T-helper 1 cell treated with Interleukin-12 subunit alpha and Interleukin-12 subunit beta and Interleukin-4 antibody, amounts not matched to agents 30 μg/mL and 1 μg/mL, for 36 hours (primary cell): ENCODE data around the gene CNFN.

Source experiments
- H3K27ac Mint-ChIP-seq: one replicate; pipeline ENCODE4 v1.8.0; 2021; ENCODE audit warnings: mild to moderate bottlenecking, mixed read lengths
- H3K27me3 Mint-ChIP-seq: one replicate; pipeline ENCODE4 v1.8.0; 2021; ENCODE audit warnings: low read depth, mixed read lengths
- H3K36me3 Mint-ChIP-seq: one replicate; pipeline ENCODE4 v1.8.0; 2021; ENCODE audit warnings: low read depth, mixed read lengths
- H3K4me1 Mint-ChIP-seq: one replicate; pipeline ENCODE4 v1.8.0; 2021; ENCODE audit warnings: low read depth, mixed read lengths
- H3K4me3 Mint-ChIP-seq: one replicate; pipeline ENCODE4 v1.8.0; 2021; ENCODE audit warnings: mild to moderate bottlenecking, moderate library complexity, mixed read lengths
- H3K9me3 Mint-ChIP-seq: one replicate; pipeline ENCODE4 v1.8.0; 2021; ENCODE audit warnings: mixed read lengths

The CNFN gene

DNA sequence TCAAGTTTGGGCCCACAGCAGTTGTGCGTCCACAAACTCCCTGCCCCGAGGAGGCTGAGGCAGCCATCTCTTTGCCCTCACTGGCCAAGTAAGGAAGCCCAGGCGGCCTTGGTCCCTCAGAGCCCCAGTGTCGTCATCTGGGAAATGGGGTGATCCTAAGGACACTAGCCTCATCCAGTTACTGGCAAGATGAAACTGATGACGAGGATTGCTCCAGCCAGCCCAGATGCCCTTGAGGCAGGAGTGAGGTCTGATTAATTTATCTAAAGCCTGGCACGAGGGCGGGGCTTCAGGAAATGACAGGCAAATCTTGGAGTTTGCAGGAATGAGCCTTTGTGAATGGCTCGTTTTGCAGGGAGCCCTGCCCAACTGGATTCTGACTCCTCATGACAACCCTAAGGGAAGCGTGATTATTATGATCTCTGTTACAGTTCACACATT is 31.5 kb upstream of the CNFN start:
- Mint-ChIP-seq H3K4me1 (peaks cover 28% of the 10 kb centered on the region), H3K36me3 (peaks cover 3% of the 10 kb centered on the region), H3K27me3 (no peaks in the 10 kb centered on the region), H3K9me3 (no peaks in the 10 kb centered on the region), H3K27ac (no peak overlapping the region), H3K4me3 (peak overlapping the region; percentile 8)

GRCh38 chr19:42421101-42421500 is 31.0 kb upstream of the CNFN start:
- Mint-ChIP-seq H3K9me3 (no peaks in the 10 kb centered on the region), H3K4me3 (no peak overlapping the region), H3K27me3 (no peaks in the 10 kb centered on the region), H3K4me1 (peaks cover 28% of the 10 kb centered on the region), H3K36me3 (peaks cover 3% of the 10 kb centered on the region), H3K27ac (no peak overlapping the region)

GRCh38 chr19:42420055-42420544 is 30.0 kb upstream of the CNFN start:
- H3K4me3 Mint-ChIP-seq: no peak overlapping the region
- no peaks in the 10 kb centered on the region for H3K9me3 Mint-ChIP-seq
- H3K27ac Mint-ChIP-seq: no peak overlapping the region
- H3K4me1 Mint-ChIP-seq: peaks cover 28% of the 10 kb centered on the region
- no peaks in the 10 kb centered on the region for H3K27me3 Mint-ChIP-seq
- H3K36me3 Mint-ChIP-seq: peaks cover 3% of the 10 kb centered on the region

DNA sequence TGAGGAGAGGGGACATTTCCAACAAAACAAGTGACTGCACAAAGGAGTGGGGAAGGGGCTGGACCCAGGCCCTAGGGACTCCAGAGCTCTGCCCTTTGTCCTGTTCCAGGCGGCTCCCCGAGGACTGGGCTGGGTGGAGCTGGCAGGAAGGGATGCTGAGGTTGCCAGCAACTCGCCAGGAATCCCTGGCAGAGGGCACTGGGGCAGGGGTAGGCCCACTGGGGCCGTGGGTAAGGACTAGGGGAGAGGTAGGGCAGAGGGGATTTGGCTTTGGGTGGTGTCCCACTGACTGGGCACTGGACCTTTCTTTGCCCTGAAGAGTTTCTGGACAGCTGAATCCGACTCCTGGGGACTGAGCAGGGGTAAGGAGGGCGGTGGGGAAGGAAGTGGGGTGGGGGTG is 29.2 kb upstream of the CNFN start:
- Mint-ChIP-seq H3K4me3 (no peak overlapping the region), H3K36me3 (peaks cover 6% of the 10 kb centered on the region), H3K4me1 (peaks cover 28% of the 10 kb centered on the region), H3K27me3 (no peaks in the 10 kb centered on the region), H3K9me3 (no peaks in the 10 kb centered on the region), H3K27ac (no peak overlapping the region)

GRCh38 chr19:42412661-42413076 is 22.6 kb upstream of the CNFN start:
- Mint-ChIP-seq H3K27ac (no peak overlapping the region), H3K4me3 (no peak overlapping the region), H3K27me3 (no peaks in the 10 kb centered on the region), H3K4me1 (no peaks in the 10 kb centered on the region), H3K9me3 (no peaks in the 10 kb centered on the region), H3K36me3 (peaks cover 4% of the 10 kb centered on the region)

- H3K9me3 Mint-ChIP-seq: no peaks in the 10 kb centered on the region
- H3K4me3 Mint-ChIP-seq: no peak overlapping the region
- H3K27ac Mint-ChIP-seq: no peak overlapping the region
- peaks cover 4% of the 10 kb centered on the region for H3K36me3 Mint-ChIP-seq
- no peaks in the 10 kb centered on the region for H3K4me1 Mint-ChIP-seq
- no peaks in the 10 kb centered on the region for H3K27me3 Mint-ChIP-seq
Measured at GRCh38 chr19:42412227-42412626, 22.1 kb upstream of the CNFN start.

GRCh38 chr19:42411581-42412178 is 21.6 kb upstream of the CNFN start:
- no peaks in the 10 kb centered on the region for H3K27me3 Mint-ChIP-seq
- H3K27ac Mint-ChIP-seq: no peak overlapping the region
- H3K4me3 Mint-ChIP-seq: no peak overlapping the region
- H3K9me3 Mint-ChIP-seq: no peaks in the 10 kb centered on the region
- peaks cover 6% of the 10 kb centered on the region for H3K36me3 Mint-ChIP-seq
- no peaks in the 10 kb centered on the region for H3K4me1 Mint-ChIP-seq

- Mint-ChIP-seq H3K4me1 (no peaks in the 10 kb centered on the region), H3K4me3 (no peak overlapping the region), H3K27ac (no peak overlapping the region), H3K27me3 (no peaks in the 10 kb centered on the region), H3K9me3 (no peaks in the 10 kb centered on the region), H3K36me3 (peaks cover 11% of the 10 kb centered on the region)
Measured at GRCh38 chr19:42410371-42410770, 20.3 kb upstream of the CNFN start.

DNA sequence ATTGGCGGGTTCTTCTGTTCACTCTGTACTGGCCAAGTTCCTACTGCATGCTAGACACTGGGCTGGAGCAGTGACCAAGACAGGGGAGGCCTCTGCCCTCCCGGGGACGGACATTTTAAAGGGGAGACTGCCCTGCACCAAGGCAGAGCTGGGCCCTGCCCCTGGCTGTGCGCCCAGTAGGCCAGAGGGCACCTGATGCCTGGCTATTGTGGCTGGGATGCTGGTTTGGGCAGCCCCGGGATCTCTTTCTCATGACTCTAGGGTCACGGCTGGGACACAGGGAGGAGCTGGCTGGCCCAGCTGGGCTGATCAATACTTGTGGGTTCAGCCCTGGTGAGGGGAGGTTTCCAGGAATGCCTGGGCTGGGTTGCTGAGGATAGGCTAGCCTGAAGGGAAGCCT is 19.4 kb upstream of the CNFN start:
- Mint-ChIP-seq H3K27ac (no peak overlapping the region), H3K27me3 (no peaks in the 10 kb centered on the region), H3K4me3 (no peak overlapping the region), H3K4me1 (no peaks in the 10 kb centered on the region), H3K36me3 (peaks cover 8% of the 10 kb centered on the region), H3K9me3 (no peaks in the 10 kb centered on the region)

DNA sequence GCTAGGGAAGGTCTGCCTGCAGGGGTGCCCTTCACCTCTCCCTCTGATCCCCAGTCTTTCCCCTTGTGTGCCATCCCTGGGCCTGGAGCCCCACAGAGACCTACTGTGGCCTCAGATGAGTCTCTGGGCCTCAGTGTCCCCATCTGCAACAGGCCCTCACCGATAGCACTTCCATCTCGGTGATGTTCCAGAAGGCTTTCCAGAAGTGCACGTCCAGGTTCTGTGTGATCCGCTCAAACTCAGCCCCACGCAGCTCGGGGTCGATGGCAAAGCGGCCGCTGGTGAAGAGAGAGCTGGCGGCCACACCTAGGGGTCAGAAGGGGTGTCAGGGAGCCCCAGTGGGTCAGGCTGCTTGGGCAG is 17.7 kb upstream of the CNFN start:
- Mint-ChIP-seq H3K4me1 (no peaks in the 10 kb centered on the region), H3K36me3 (peaks cover 9% of the 10 kb centered on the region), H3K9me3 (no peaks in the 10 kb centered on the region), H3K27me3 (no peaks in the 10 kb centered on the region), H3K4me3 (no peak overlapping the region), H3K27ac (no peak overlapping the region)

- H3K9me3 Mint-ChIP-seq: no peaks in the 10 kb centered on the region
- H3K4me1 Mint-ChIP-seq: no peaks in the 10 kb centered on the region
- no peaks in the 10 kb centered on the region for H3K27me3 Mint-ChIP-seq
- no peak overlapping the region for H3K4me3 Mint-ChIP-seq
- peaks cover 9% of the 10 kb centered on the region for H3K36me3 Mint-ChIP-seq
- H3K27ac Mint-ChIP-seq: no peak overlapping the region
Measured at GRCh38 chr19:42407085-42407815, 17.2 kb upstream of the CNFN start.

GRCh38 chr19:42406111-42406510 is 16.0 kb upstream of the CNFN start:
- Mint-ChIP-seq H3K36me3 (peaks cover 9% of the 10 kb centered on the region), H3K27ac (no peak overlapping the region), H3K9me3 (no peaks in the 10 kb centered on the region), H3K4me1 (peaks cover 2% of the 10 kb centered on the region), H3K4me3 (no peak overlapping the region), H3K27me3 (no peaks in the 10 kb centered on the region)

DNA sequence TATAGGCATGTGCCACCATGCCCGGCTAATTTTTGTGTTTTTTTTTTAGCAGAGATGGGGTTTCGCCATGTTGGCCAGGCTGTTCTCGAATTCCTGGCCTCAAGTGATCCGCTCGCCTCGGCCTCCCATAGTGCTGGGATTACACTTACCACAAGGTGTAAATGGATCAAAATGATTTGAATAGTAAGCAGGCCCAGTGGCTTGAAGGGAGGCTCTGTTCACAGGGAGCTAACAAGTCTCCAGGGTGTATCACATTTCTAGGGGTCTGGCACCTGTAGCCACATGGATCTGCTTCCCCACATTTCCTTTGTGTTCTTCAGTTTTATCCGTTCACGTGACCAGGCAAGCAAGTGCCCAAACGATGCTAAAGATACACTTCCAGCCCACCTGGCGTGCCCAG is 13.5 kb upstream of the CNFN start:
- H3K27me3 Mint-ChIP-seq: no peaks in the 10 kb centered on the region
- H3K36me3 Mint-ChIP-seq: peaks cover 15% of the 10 kb centered on the region
- H3K9me3 Mint-ChIP-seq: no peaks in the 10 kb centered on the region
- no peak overlapping the region for H3K4me3 Mint-ChIP-seq
- H3K4me1 Mint-ChIP-seq: peaks cover 5% of the 10 kb centered on the region
- no peak overlapping the region for H3K27ac Mint-ChIP-seq

GRCh38 chr19:42402376-42403116 is 12.4 kb upstream of the CNFN start:
- no peaks in the 10 kb centered on the region for H3K9me3 Mint-ChIP-seq
- H3K27ac Mint-ChIP-seq: peak overlapping the region; percentile 31
- H3K27me3 Mint-ChIP-seq: no peaks in the 10 kb centered on the region
- H3K4me1 Mint-ChIP-seq: peaks cover 10% of the 10 kb centered on the region
- H3K4me3 Mint-ChIP-seq: peak overlapping the region; percentile 67
- H3K36me3 Mint-ChIP-seq: peaks cover 15% of the 10 kb centered on the region
